GM10248 (cell line): ENCODE data around the gene DNAJC7.

Experiments used
- CTCF ChIA-PET: fragments of 300-600 bp; sonication (Branson Sonifier 250); formaldehyde crosslinking; extraction: SDS; loops from one replicate; lab custom pipeline; 2021; ENCODE audit warnings: antibody characterized with exemption; lab: Yijun Ruan, JAX
- POLR2A ChIA-PET: fragments of 350-650 bp; sonication (Branson Sonifier 250); formaldehyde crosslinking; extraction: SDS; loops from one replicate; lab custom pipeline; 2020; ENCODE audit warnings: antibody characterized with exemption; lab: Yijun Ruan, JAX
- DNase-seq: peaks from one replicate; pipeline ENCODE4 v3.0.0; 2012; ENCODE audit errors: extremely low spot score
- CTCF ChIP-seq: IDR thresholded peaks from 2 replicates; pipeline ENCODE4 v1.5.1; 2012; ENCODE audit warnings: mild to moderate bottlenecking, low read depth; ENCODE audit errors: extremely low read depth, missing control alignments, control extremely low read depth

The DNAJC7 gene

GRCh38 chr17:42009170-42009569 is 8.1 kb downstream of the DNAJC7 start:
- no peak for DNase-seq
- ChIA-PET POLR2A (no interaction called here), CTCF (interaction anchor here (15.2 kb wide), 1 partner anchor 13 kb away, joined by 123 read pairs; the partner anchor contains the start of genes DNAJC7 and NKIRAS2)
- TF ChIP-seq CTCF, result no peak

- ChIA-PET CTCF (interaction anchor here (15.2 kb wide), 1 partner anchor 17 kb away, joined by 123 read pairs; the partner anchor contains the start of genes DNAJC7 and NKIRAS2), POLR2A (no interaction called here)
- no peak for DNase-seq
- TF ChIP-seq CTCF, result no peak
These were observed 12.1 kb downstream of the DNAJC7 start for GRCh38 chr17:42005166-42005565.

GRCh38 chr17:42002792-42003301 is 14.4 kb downstream of the DNAJC7 start:
- TF ChIP-seq CTCF, result no peak
- ChIA-PET CTCF (interaction anchor here (1.2 to 15.2 kb wide), 5 partner anchors 9 to 30 kb away, joined by 3 to 123 read pairs (median 6); partner anchors contain the start of genes DNAJC7 and NKIRAS2), POLR2A (no interaction called here)
- no peak for DNase-seq

- ChIA-PET POLR2A (no interaction called here), CTCF (interaction anchor here (1.5 to 15.2 kb wide), 3 partner anchors 10 to 30 kb away, joined by 3 to 123 read pairs (median 7); partner anchors contain the start of genes DNAJC7 and NKIRAS2)
- no peak for TF ChIP-seq CTCF
- DNase-seq, result no peak
These were observed 15.0 kb downstream of the DNAJC7 start for GRCh38 chr17:42002175-42002791.

GRCh38 chr17:42001729-42002128 is 15.5 kb downstream of the DNAJC7 start:
- ChIA-PET POLR2A (no interaction called here), CTCF (interaction anchor here (2.8 to 15.2 kb wide), 2 partner anchors 10 to 20 kb away, joined by 7 to 123 read pairs; partner anchors contain the start of genes DNAJC7 and NKIRAS2)
- no peak for DNase-seq
- TF ChIP-seq CTCF, result no peak

GRCh38 chr17:42000413-42001133 is 16.7 kb downstream of the DNAJC7 start:
- DNase-seq, result no peak
- POLR2A ChIA-PET, result no interaction called here
- CTCF ChIA-PET, result interaction anchor here (15.2 kb wide), 1 partner anchor 21 kb away, joined by 123 read pairs; the partner anchor contains the start of genes DNAJC7 and NKIRAS2
- no peak for TF ChIP-seq CTCF
